ENCODE measurements around the gene TMEM51. TPM values are rescaled to one million over a fixed set of nuclear protein-coding genes. Genes with fewer than 3 reads are reported as not detected.

The TMEM51 gene
- total and polyA plus RNA-seq, 10 of the 15 experiments (the other 5 are each of a cell fraction or from before 2014, with no cell fraction given) = 0.55 to 4.8 (median 3.1) TPM

- H2AFZ ChIP-seq (ENCODE audit: control insufficient read depth, low read depth, low read length) = no peak overlapping the region
- H3K27me3 ChIP-seq (replicated peaks in 1 of 2; ENCODE audit: control insufficient read depth in 2 of 2, insufficient read depth in 2 of 2, low read length in 1 of 2) = no peaks in the 10 kb centered on the region
- no peaks in the 10 kb centered on the region for H3K36me3 ChIP-seq (ENCODE audit: control insufficient read depth in 2 of 2, insufficient read depth in 2 of 2, low read length in 1 of 2)
- no peaks in the 10 kb centered on the region; the same call in 1 of the 2 replicates for H4K20me1 ChIP-seq (ENCODE audit: control insufficient read depth, insufficient read depth)
- no peaks in the 10 kb centered on the region for H3K79me2 ChIP-seq (ENCODE audit: control insufficient read depth, insufficient read depth, low read length)
- RAD21 ChIA-PET (ENCODE audit: unreplicated experiment) = interaction anchor here (0.9 kb wide), 1 partner anchor 150 kb away, joined by 3 read pairs; no protein-coding TSS in a partner anchor
- FAIRE-seq = no peak
- H3K4me1 ChIP-seq (ENCODE audit: control insufficient read depth, insufficient read depth, low read length) = no peaks in the 10 kb centered on the region
- CTCF ChIA-PET = interaction anchor here (1.0 to 1.7 kb wide), 3 partner anchors 148 to 179 kb away, joined by 3 to 8 read pairs (median 5); no protein-coding TSS in a partner anchor
- no peak for ATAC-seq
- in situ Hi-C loops (cut with MboI) (loop anchor here (5.0 to 10.0 kb wide), 2 partner anchors 147 to 180 kb away; no protein-coding TSS in a partner anchor), intact Hi-C loops (cut with micrococcal nuclease; ENCODE audit: unreplicated experiment) (no loop called here)
- no peak for DNase-seq (ENCODE audit: low read depth, low spot score)
- H3K9ac ChIP-seq (ENCODE audit: control insufficient read depth, insufficient read depth, low read length) = no peak overlapping the region
- SMC1A ChIA-PET (ENCODE audit: uncharacterized antibody, unreplicated experiment) = interaction anchor here (0.8 to 2.4 kb wide), 3 partner anchors 17 to 180 kb away, joined by 3 to 5 read pairs (median 3); no protein-coding TSS in a partner anchor
- no peak overlapping the region for H3K4me3 ChIP-seq
- H3K9me3 ChIP-seq (replicated peaks; ENCODE audit: control insufficient read depth, insufficient read depth, low read length) = no peaks in the 10 kb centered on the region; the same call in 2 of the 3 replicates
- no peak overlapping the region for H3K27ac ChIP-seq (ENCODE audit: control insufficient read depth, insufficient read depth)
- BruUV-seq (replicated peaks) = no TSS peak
- TF ChIP-seq SPI1 (IDR thresholded peaks at IDR 0.05; ENCODE audit: borderline replicate concordance, insufficient read depth, low read depth, low read length) = no peak
- TF ChIP-seq RBBP5 (conservative IDR thresholded peaks at IDR 0.05) = no peak
- no peak for TF ChIP-seq MTA3 (IDR thresholded peaks at IDR 0.05; ENCODE audit: borderline replicate concordance, low read length)
- TF ChIP-seq TARDBP (IDR thresholded peaks at IDR 0.05; ENCODE audit: borderline replicate concordance) = no peak
- no peak for TF ChIP-seq GABPA (IDR thresholded peaks at IDR 0.05; ENCODE audit: low read depth)
- TF ChIP-seq RELB (IDR thresholded peaks at IDR 0.05; ENCODE audit: low read depth) = no peak
- TF ChIP-seq ZNF592 (IDR thresholded peaks at IDR 0.05) = no peak
- no peak for TF ChIP-seq IKZF2 (IDR thresholded peaks at IDR 0.05)
- TF ChIP-seq PAX8 (IDR thresholded peaks at IDR 0.05) = no peak
- H3K4me2 ChIP-seq (ENCODE audit: control insufficient read depth, insufficient read depth) = no peak overlapping the region
- POLR2A ChIA-PET = interaction anchor here (0.6 kb wide), 2 partner anchors 9 to 89 kb away, joined by 3 read pairs; no protein-coding TSS in a partner anchor
- 13% methylated on average over 7 of the region's 7 CpGs for WGBS (ENCODE audit: insufficient coverage, insufficient replicate concordance, low lambda C conversion rate, missing lambda C conversion rate)
These were observed 28.3 kb upstream of the TMEM51 start for GRCh38 chr1:15125101-15125745.

All from GM12878 (cell line).